ENCODE data around the gene EN1. TPM values are rescaled to one million over a fixed set of nuclear protein-coding genes. Genes with fewer than 3 reads are reported as not detected.
A peak's percentile ranks its signal among the peaks of the same experiment; 100 is the strongest.

EN1 gene
- total RNA-seq, 2 experiments from 2014 or later, result not detected

DNA sequence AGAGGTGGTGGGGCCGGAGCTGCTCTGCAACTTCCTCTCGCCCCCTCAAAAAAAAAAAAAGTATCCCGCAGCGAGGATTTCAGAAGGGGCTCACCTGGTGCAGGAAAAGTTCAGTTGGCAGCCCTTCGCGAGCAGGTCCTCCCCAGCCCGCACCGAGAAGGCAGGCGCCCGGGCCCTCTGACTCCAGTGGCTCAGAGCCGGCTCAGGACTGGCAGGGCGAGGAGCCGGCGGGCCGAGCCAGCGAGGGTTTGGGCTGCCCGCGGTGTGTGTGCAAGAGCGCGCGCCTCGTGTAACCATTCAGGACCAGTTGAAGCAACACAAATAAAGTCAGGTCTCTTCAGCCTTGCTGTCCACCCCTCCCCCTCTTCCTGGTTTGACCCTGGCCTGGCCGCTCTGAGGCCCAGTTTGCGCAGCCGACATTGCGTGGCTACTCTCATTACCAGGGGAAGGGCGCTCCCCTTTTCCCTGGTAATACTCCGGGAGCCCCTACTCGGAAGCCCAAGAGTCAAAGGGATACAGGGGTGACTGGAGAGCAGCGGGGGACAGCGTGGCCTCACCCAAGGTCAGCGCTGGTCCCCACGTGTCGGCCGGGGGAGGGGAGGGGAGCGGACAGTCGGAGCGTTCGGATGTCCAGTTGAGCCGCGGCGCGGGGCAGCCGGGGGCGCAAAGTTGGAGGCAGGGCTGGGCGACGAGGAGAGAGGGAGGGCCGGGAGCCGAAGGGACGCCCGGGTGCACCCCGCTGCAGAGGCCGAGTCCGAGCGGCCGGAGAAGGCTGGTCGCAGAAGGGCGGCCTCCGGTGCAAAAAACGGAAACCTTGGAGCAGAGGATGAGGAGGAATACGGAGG, 12.3 kb downstream of the EN1 start:
- DNase-seq (no peak), ATAC-seq (ENCODE audit: poor library complexity) (no peak)
- H3K36me3 ChIP-seq (ENCODE audit: insufficient read depth, low read length), result no peaks in the 10 kb centered on the region
- peak overlapping the region; percentile 34 for H3K4me3 Mint-ChIP-seq
- peaks cover 96% of the 10 kb centered on the region for H3K27me3 Mint-ChIP-seq
- H3K27ac ChIP-seq (ENCODE audit: low read depth in 1 of 2, low read length in 2 of 2), result no peak overlapping the region
- ChIA-PET CTCF (no interaction called here), POLR2A (no interaction called here)
- intact Hi-C loops (cut with DNase I, micrococcal nuclease), result no loop called here
- H3K4me1 ChIP-seq (ENCODE audit: insufficient read depth, low read length), result peaks cover 13% of the 10 kb centered on the region
- peak overlapping the region; percentile 10 for H3K4me3 ChIP-seq (ENCODE audit: low read length)
- no peaks in the 10 kb centered on the region for H3K36me3 Mint-ChIP-seq (ENCODE audit: low read depth)
- H3K4me1 Mint-ChIP-seq (ENCODE audit: low read depth), result peaks cover 8% of the 10 kb centered on the region
- TF ChIP-seq, protein P1, sequence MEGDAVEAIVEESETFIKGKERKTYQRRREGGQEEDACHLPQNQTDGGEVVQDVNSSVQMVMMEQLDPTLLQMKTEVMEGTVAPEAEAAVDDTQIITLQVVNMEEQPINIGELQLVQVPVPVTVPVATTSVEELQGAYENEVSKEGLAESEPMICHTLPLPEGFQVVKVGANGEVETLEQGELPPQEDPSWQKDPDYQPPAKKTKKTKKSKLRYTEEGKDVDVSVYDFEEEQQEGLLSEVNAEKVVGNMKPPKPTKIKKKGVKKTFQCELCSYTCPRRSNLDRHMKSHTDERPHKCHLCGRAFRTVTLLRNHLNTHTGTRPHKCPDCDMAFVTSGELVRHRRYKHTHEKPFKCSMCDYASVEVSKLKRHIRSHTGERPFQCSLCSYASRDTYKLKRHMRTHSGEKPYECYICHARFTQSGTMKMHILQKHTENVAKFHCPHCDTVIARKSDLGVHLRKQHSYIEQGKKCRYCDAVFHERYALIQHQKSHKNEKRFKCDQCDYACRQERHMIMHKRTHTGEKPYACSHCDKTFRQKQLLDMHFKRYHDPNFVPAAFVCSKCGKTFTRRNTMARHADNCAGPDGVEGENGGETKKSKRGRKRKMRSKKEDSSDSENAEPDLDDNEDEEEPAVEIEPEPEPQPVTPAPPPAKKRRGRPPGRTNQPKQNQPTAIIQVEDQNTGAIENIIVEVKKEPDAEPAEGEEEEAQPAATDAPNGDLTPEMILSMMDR (IDR thresholded peaks at IDR 0.05), result no peak
- peaks cover 0 to 26% of the 10 kb centered on the region in 2 experiments for H3K9me3 ChIP-seq (ENCODE audit: control insufficient read depth in 1 of 2, insufficient read depth in 1 of 2, low read length in 2 of 2)
- H3K27ac Mint-ChIP-seq, result no peak overlapping the region
- no peaks in the 10 kb centered on the region for H3K9me3 Mint-ChIP-seq
- peaks cover 82 to 99% of the 10 kb centered on the region in 2 experiments for H3K27me3 ChIP-seq (ENCODE audit: control insufficient read depth in 1 of 2, insufficient read depth in 2 of 2, low read length in 2 of 2)

DNA sequence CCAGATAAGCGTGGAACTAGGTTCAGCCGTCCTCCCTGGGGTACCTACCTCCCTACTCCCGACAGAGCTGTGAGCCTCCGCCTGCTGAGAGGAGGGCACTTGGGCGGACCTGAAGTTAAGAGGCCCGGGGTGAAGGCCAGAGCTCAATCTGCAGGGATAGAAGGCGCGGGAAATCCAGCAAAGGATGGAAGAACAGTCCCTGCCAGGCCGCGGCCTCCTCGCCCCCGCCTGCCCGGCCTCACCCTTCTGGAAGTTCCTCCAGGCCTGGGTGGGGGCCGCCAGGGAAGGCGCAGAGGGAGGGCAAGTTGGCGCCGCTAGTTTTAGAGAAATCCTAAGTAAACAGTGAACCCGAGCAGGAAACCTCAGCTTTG, 13.0 kb downstream of the EN1 start:
- Histone ChIP-seq H3K36me3 (ENCODE audit: insufficient read depth, low read length) (no peaks in the 10 kb centered on the region), H3K27me3 (ENCODE audit: control insufficient read depth in 1 of 2, insufficient read depth in 2 of 2, low read length in 2 of 2) (peaks cover 75 to 98% of the 10 kb centered on the region in 2 experiments), H3K4me3 (ENCODE audit: low read length) (no peak overlapping the region), H3K27ac (ENCODE audit: low read depth in 1 of 2, low read length in 2 of 2) (no peak overlapping the region), H3K4me1 (ENCODE audit: insufficient read depth, low read length) (peaks cover 13% of the 10 kb centered on the region), H3K9me3 (ENCODE audit: control insufficient read depth in 1 of 2, insufficient read depth in 1 of 2, low read length in 2 of 2) (peaks cover 0 to 26% of the 10 kb centered on the region in 2 experiments)
- H3K36me3 Mint-ChIP-seq (ENCODE audit: low read depth), result no peaks in the 10 kb centered on the region
- CTCF ChIA-PET, result no interaction called here
- peaks cover 8% of the 10 kb centered on the region for H3K4me1 Mint-ChIP-seq (ENCODE audit: low read depth)
- H3K9me3 Mint-ChIP-seq, result no peaks in the 10 kb centered on the region
- ATAC-seq (ENCODE audit: poor library complexity), result no peak
- TF ChIP-seq, protein P1 (IDR thresholded peaks at IDR 0.05), result no peak
- H3K27me3 Mint-ChIP-seq, result peaks cover 96% of the 10 kb centered on the region
- intact Hi-C loops (cut with DNase I, micrococcal nuclease), result no loop called here
- peak overlapping the region; percentile 60 for H3K4me3 Mint-ChIP-seq
- no peak overlapping the region for H3K27ac Mint-ChIP-seq
- no peak for DNase-seq
- POLR2A ChIA-PET, result no interaction called here

DNA sequence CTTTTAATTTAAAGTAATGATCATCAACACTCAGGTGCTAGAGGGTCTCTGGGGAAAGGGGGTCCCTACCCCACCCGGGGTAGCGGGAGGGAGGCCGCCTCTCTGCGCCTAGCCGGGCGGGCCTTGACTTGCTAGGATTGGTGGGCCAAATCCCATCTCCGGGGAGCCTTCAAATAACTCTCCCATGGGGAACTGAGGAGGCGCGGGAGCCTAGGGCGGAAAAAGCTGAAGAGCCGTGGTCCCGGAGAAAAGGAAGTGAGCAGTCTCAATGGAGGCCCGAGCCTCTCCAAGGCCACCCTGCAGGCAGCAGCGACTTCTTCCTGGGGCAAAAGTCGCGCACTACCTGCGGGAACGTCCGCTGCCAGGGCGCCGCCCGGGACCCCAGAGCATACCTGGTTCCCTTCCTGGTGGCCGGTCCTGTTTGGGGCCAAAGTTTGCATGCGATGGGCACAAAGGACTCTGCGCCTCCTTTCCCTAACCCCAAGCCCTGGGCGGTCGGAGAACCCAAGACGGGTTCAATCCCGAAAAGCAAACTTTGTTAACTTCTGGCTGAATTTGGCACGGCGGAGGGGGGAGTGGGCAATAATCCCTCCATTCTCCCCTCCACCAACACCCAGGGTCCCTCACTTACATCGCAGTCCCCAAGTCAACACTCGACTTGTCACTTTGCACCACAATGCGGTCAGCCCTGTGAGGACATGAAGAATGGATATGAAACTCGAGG, 13.6 kb downstream of the EN1 start:
- Mint-ChIP-seq H3K4me1 (ENCODE audit: low read depth) (peaks cover 8% of the 10 kb centered on the region), H3K27me3 (peaks cover 96% of the 10 kb centered on the region), H3K36me3 (ENCODE audit: low read depth) (no peaks in the 10 kb centered on the region), H3K27ac (no peak overlapping the region), H3K4me3 (peak overlapping the region; percentile 60), H3K9me3 (no peaks in the 10 kb centered on the region)
- no peaks in the 10 kb centered on the region for H3K36me3 ChIP-seq (ENCODE audit: insufficient read depth, low read length)
- ChIA-PET CTCF (no interaction called here), POLR2A (no interaction called here)
- peaks cover 79 to 98% of the 10 kb centered on the region in 2 experiments for H3K27me3 ChIP-seq (ENCODE audit: control insufficient read depth in 1 of 2, insufficient read depth in 2 of 2, low read length in 2 of 2)
- no peak overlapping the region for H3K27ac ChIP-seq (ENCODE audit: low read depth in 1 of 2, low read length in 2 of 2)
- intact Hi-C loops (cut with DNase I, micrococcal nuclease), result no loop called here
- DNase-seq, result no peak
- no peak for ATAC-seq (ENCODE audit: poor library complexity)
- H3K4me3 ChIP-seq (ENCODE audit: low read length), result no peak overlapping the region
- H3K9me3 ChIP-seq (ENCODE audit: control insufficient read depth in 1 of 2, insufficient read depth in 1 of 2, low read length in 2 of 2), result peaks cover 0 to 26% of the 10 kb centered on the region in 2 experiments
- H3K4me1 ChIP-seq (ENCODE audit: insufficient read depth, low read length), result peaks cover 13% of the 10 kb centered on the region
- TF ChIP-seq, protein P1 (IDR thresholded peaks at IDR 0.05), result no peak
